ENCODE measurements around the gene CCNQ.

CCNQ gene

DNA sequence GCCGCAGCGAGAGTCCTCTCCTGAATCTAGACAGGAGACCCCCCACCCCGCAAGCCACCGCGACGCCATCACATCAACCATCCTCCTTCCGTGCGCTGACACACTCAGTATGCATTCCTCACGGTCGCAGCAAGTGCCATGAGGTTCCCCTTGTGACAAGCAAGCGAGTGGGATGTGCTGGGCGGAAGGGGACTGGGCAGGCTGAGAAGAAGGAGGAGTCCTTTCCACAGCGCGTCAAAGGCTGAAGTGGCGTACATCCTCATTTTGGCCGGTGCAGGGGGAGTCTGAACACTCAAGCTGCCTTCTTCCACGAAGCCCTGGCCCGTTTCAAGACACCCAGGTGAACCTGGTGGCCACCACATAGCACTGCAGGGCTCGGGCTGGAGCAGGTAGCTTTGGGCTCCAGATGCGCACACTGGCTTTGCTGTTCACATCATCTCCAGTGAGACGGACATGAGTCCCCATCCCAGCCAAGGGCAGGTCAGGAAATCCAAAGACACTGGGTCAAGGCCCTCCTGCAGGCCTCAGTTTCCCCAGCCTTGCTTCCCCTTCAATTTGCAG, 30.4 kb downstream of the CCNQ start:
- Histone ChIP-seq H3K27ac (replicated peaks) (no peak overlapping the region), H3K4me3 (replicated peaks; ENCODE audit: insufficient read depth, low read length) (no peak overlapping the region), H3K27me3 (ENCODE audit: insufficient read depth, poor library complexity, severe bottlenecking) (no peaks in the 10 kb centered on the region)
- no peak for TF ChIP-seq POLR2AphosphoS5 (IDR thresholded peaks at IDR 0.05; ENCODE audit: low read depth)
- TF ChIP-seq SPI1 (IDR thresholded peaks at IDR 0.05; ENCODE audit: borderline replicate concordance, low read depth) = no peak
- TF ChIP-seq, protein P1, sequence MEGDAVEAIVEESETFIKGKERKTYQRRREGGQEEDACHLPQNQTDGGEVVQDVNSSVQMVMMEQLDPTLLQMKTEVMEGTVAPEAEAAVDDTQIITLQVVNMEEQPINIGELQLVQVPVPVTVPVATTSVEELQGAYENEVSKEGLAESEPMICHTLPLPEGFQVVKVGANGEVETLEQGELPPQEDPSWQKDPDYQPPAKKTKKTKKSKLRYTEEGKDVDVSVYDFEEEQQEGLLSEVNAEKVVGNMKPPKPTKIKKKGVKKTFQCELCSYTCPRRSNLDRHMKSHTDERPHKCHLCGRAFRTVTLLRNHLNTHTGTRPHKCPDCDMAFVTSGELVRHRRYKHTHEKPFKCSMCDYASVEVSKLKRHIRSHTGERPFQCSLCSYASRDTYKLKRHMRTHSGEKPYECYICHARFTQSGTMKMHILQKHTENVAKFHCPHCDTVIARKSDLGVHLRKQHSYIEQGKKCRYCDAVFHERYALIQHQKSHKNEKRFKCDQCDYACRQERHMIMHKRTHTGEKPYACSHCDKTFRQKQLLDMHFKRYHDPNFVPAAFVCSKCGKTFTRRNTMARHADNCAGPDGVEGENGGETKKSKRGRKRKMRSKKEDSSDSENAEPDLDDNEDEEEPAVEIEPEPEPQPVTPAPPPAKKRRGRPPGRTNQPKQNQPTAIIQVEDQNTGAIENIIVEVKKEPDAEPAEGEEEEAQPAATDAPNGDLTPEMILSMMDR (IDR thresholded peaks at IDR 0.05; ENCODE audit: insufficient read depth, low read length) = no peak
- TF ChIP-seq, protein P2, sequence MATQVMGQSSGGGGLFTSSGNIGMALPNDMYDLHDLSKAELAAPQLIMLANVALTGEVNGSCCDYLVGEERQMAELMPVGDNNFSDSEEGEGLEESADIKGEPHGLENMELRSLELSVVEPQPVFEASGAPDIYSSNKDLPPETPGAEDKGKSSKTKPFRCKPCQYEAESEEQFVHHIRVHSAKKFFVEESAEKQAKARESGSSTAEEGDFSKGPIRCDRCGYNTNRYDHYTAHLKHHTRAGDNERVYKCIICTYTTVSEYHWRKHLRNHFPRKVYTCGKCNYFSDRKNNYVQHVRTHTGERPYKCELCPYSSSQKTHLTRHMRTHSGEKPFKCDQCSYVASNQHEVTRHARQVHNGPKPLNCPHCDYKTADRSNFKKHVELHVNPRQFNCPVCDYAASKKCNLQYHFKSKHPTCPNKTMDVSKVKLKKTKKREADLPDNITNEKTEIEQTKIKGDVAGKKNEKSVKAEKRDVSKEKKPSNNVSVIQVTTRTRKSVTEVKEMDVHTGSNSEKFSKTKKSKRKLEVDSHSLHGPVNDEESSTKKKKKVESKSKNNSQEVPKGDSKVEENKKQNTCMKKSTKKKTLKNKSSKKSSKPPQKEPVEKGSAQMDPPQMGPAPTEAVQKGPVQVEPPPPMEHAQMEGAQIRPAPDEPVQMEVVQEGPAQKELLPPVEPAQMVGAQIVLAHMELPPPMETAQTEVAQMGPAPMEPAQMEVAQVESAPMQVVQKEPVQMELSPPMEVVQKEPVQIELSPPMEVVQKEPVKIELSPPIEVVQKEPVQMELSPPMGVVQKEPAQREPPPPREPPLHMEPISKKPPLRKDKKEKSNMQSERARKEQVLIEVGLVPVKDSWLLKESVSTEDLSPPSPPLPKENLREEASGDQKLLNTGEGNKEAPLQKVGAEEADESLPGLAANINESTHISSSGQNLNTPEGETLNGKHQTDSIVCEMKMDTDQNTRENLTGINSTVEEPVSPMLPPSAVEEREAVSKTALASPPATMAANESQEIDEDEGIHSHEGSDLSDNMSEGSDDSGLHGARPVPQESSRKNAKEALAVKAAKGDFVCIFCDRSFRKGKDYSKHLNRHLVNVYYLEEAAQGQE (IDR thresholded peaks at IDR 0.05; ENCODE audit: insufficient replicate concordance, low read depth) = no peak
- no peak for TF ChIP-seq GABPA (IDR thresholded peaks at IDR 0.05; ENCODE audit: low read depth)
- no peak for DNase-seq (ENCODE audit: low read depth in 1 of 2, low spot score in 1 of 2)

DNA sequence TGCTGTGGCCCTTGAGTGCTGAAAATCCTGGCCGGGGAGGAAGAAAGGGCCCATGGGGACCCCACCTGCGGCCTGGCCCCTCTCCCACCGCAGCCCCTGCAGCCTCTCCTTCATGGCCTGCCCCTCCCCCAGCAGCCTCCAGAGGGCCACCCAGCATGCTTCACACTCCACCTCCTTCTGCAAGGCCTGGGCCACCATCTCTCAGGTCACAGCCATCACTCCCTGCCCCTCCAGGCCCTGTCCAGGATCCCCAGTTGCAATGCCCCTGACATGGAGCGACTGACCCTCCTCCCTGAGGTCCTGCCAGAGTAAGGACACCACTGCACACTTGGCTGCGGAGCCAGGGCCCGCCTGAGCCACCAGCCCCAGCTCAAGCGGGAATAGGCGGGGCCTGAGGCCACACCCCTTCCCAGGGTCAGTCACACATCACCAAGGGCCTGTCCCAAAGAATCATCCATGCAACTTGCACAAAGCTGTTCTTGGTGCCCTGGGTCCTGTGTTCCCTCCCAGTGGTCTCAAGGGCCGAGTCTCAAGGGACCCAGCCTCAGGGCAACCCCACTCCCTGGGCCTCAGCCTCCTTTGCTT, 32.9 kb downstream of the CCNQ start:
- Histone ChIP-seq H3K27me3 (ENCODE audit: insufficient read depth, poor library complexity, severe bottlenecking) (no peaks in the 10 kb centered on the region), H3K27ac (replicated peaks) (no peak overlapping the region), H3K4me3 (replicated peaks; ENCODE audit: insufficient read depth, low read length) (no peak overlapping the region)
- DNase-seq (ENCODE audit: low read depth in 1 of 2, low spot score in 1 of 2) = no peak
- TF ChIP-seq POLR2AphosphoS5 (IDR thresholded peaks at IDR 0.05; ENCODE audit: low read depth) (no peak), SPI1 (IDR thresholded peaks at IDR 0.05; ENCODE audit: borderline replicate concordance, low read depth) (no peak), GABPA (IDR thresholded peaks at IDR 0.05; ENCODE audit: low read depth) (no peak)
- TF ChIP-seq, protein P1 (IDR thresholded peaks at IDR 0.05; ENCODE audit: insufficient read depth, low read length) = no peak
- TF ChIP-seq, protein P2 (IDR thresholded peaks at IDR 0.05; ENCODE audit: insufficient replicate concordance, low read depth) = no peak

DNA sequence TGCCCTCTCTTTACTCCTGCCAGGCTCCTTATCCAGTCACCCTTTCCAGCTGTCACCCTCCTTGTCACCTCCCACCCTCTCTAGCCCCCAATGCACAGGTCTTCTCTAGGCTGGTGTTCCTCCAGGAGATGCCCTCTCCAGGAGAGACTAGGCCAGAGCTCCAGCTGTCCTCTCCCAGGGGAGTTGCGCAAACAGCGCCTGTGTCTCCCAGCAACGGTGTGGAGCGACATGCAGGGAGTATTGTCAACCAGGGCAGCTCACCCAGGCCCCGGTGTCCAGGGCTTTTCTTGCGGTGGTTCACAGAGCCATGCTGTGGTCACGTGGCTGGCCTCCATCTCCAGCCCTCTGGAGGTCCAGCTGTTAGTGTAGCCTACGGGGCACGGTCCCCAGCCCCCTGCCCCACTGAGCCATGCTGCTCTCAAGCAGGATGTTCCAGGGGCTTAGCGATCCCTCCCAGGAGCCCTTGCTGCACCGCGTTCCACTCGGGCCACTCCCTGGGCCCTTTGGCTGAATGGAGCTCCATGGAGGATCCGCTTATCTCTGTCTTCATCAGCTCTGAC, 34.8 kb downstream of the CCNQ start:
- Histone ChIP-seq H3K4me3 (replicated peaks; ENCODE audit: insufficient read depth, low read length) (no peak overlapping the region), H3K27me3 (ENCODE audit: insufficient read depth, poor library complexity, severe bottlenecking) (no peaks in the 10 kb centered on the region), H3K27ac (replicated peaks) (no peak overlapping the region)
- no peak for DNase-seq (ENCODE audit: low read depth in 1 of 2, low spot score in 1 of 2)
- TF ChIP-seq, protein P1 (IDR thresholded peaks at IDR 0.05; ENCODE audit: insufficient read depth, low read length) = no peak
- TF ChIP-seq POLR2AphosphoS5 (IDR thresholded peaks at IDR 0.05; ENCODE audit: low read depth) (no peak), SPI1 (IDR thresholded peaks at IDR 0.05; ENCODE audit: borderline replicate concordance, low read depth) (no peak)
- TF ChIP-seq, protein P2 (IDR thresholded peaks at IDR 0.05; ENCODE audit: insufficient replicate concordance, low read depth) = no peak
